HuH-7.5 (cell line): ENCODE results near the gene CHMP6.
A peak's percentile ranks its signal among the peaks of the same experiment; 100 is the strongest.

Experiments
- DNase-seq: peaks from one replicate; pipeline ENCODE4 v3.0.0; 2011; ENCODE audit warnings: low spot score

Gene CHMP6

DNA sequence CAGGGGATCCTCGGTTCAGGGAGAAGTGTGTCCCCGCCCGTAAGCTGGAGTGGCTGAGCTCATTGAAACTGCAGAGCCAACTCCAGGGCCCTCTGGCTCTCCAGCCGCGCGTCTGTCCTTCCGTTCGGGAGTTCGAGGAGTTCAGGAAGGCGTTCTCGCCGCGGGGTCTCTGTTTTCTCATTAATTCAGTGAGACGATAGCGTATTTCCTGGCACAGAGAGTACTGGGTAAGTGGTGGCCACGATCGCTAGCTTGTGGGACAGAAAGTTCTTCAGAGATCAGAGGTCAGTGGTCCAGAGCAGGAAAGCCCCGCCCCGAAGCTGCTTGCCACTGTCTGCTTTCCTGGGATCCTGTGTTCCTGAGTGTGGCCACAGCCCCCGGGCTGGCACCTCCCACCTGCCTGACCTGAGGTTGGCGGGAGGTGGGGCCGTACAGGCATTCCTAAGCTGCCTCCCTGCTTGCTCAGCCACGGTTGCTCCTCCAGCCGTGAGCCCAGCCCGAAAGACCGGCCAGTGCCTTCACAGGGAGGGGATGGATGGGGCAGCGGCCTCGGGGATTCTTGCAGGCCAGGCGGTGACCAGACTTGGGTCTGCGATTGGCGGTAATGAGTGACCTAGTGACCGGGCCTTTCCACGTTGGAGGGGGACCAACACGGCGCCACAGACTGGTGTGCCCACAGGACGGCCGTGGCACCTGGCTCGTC, 52.2 kb downstream of the CHMP6 start:
- DNase-seq: peak; percentile 82

DNA sequence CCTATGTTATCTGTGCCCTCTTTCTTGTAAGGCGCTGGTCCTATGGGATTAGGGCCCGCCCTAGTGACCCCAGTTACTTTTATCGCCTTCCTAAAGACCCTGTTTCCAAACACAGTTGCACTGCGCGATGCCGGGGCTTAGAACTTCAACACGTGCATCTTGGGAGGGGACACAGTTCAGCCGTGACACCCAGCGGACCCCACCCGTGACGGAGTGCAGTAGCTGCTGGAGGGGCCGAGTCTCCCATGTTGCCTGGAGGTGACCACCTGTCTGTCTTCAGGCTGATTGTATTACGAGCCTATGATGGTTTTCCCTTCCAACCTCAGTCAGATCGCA, 52.8 kb downstream of the CHMP6 start:
- no peak for DNase-seq

DNA sequence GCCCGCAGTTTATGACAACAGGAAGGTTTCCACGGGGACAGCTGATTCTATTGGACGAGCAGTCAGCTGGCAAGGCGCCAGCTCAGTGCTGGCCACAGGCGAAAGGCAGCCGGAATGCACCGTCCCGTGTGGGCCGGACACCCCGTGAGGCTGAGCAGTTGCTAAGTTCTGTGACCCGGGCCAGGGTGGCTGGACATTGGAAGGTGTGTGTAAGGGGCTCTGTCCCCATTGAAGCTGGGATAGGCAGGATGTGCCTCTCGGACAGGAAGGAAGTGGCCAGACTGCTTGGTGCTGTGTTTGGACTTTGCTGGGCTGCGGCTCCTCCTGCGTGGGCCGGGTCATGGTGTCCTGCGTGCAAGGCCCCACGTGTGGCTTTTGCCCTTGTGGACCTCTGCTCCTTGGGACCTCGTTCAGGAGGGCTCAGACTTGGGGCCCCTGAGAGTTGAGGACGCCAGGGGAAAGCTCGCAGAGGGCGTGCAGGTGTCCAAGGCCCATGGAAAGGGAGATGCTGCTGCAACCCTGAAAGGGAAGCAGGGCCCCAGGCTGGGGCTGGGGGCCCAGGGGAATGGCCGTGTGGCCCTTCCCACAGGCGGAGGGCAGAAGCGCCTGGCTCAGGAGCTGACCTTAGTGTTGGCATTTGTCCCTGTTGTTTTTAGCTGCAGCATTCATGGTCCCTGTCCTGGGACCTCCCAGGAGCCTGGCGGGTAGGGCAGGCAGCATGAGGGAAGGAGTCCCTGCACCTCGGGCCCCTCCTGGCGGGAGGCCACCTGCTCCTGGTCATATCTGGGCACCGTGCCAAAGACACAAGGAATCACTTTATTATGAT, 53.3 kb downstream of the CHMP6 start:
- no peak for DNase-seq

DNA sequence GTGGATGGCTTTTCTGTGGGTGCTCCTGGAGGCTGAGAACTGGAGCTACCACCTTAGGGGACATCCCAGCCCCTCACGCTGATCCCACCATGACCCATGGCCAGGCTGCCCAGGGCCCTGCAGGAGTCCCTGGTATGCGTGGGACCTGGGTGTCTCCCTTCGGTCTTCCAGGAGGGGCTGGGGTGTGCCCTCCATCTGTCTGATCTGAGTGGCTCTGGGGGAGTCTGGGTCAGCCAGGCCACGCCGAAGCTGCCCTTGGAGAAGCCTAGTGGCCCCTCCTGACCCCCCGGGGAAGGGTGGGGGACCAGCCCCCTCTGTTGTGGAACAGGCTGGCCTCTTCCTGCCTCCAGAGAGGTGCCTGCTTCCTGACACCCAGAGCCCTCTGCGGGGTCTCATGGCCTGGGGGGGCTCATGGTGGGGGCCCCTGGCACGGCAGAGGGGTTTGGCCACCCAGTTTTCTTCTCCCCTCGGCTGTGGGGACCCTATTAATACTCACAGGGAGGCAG, 54.0 kb downstream of the CHMP6 start:
- no peak for DNase-seq

DNA sequence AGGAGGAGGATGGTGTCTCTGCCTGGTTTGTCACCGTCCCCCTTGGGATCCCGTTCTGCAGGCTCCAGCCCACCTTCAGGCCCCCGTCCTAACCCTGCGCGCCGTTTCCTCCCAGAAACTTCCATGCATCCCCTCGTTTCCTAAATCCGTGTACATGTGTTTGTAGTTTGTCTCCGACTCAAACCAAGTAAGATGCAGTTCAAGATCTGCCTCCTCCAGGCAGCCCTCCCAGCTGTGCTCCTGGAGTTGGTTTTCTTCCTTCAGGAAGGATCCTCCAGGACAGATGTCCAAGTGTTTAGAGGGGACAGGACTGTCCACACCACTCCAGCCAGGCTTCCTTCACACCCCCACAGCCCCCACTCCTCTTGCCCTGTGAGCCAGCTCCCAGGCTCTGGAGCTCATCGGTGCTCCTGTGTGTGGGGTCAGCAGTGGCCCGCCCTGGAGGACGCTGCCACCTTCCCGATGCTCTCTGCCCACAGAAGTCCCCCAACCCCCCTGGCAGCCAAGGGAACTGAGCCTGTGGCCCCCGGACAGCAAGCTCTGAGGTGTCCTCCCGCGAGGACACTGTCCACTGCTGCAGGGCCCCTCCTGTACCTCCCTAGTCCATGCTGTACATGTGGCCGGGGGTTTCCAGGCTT, 54.6 kb downstream of the CHMP6 start:
- no peak for DNase-seq

DNA sequence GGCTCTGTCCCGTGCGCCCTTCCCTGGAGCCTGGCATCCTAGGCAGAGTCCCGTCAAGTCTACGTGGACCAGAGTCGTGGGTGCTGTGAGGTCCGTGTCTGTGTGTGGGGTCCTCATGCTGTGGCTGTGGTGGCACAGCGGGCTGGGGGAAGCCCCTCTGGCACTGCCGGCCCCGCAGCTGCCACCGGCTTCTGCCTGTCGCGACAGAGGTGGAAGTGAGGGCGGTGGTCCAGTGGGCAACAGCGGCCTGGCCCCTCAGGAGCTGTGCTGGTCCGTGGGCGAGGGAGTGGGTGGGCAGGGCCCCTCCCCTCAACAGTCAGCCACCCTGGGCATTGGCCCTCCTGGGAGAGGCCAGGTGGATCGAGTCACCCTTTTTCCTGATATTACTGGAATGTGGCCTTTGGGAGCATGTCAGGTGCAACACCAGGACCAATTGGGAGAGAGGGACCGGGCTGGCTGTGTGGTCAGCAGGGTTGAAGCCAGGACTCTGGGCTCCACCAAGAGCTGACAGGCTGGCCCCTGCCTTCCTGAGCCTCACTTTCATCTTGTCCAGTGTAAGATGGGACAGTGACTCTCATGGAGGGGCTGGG, 55.2 kb downstream of the CHMP6 start:
- DNase-seq: no peak

DNA sequence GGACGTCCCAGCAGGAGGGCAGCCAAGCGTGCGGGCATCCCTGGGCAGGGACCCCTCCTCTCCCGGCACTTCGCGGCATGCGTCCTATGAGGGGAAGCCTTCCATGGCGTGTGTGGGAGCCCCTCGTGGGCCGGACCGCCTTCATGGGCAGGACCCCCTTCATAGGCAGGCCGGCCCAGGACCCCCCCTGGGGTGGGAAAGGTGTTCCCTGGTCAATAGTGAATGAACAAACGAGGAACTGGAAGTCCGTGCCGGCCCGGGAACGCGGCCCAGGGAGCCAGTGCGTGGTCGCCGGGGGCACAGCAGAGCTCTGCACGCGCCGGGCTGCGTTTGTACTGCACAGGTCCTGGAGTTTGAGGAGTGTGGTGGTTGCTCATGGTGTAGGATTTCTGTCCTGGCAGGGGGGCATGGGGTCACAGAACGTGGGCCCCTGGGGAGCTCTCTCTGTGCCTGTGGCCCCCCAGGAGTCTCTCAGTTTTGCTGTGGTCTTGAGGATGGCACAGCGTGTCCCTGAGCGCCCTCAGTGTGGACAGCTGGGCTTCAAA, 57.3 kb downstream of the CHMP6 start:
- no peak for DNase-seq

DNA sequence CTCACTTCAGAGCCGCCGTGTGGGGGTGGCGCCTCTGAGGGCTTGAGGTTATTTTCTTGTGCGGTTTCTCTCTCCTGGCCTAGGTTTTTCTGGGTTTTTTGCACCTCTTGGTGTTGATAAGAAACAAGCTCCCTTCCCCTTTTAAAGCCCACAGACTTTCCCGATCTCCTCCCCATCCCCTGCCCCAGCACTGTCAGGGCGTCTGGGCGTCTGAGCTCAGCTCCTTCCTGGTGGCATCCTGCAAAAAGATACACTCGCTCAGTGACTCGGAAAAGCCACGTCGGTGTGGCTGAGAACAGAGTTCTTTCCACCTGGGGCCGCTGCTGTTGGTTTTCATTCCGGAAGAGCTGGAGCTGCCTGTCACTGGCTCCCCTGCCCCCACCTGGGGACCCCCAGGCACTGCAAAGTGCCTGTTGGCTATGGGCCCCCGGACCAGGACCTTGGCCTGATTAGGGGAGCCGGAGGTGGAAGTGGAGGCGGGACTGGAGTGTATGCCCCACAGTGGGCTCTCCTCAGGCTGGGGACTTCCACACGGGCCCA, 57.8 kb downstream of the CHMP6 start:
- DNase-seq: no peak
